Lung microvascular endothelial cell (primary cell): ENCODE measurements around the gene COQ8B. TPM values are rescaled to one million over a fixed set of nuclear protein-coding genes. Genes with fewer than 3 reads are reported as not detected.

ENCODE experiments used
- total RNA-seq: library from RNA; depleted of rRNA; stranded (reverse); fragments of >200 nt; gene quantifications from 2 replicates; pipeline ENCODE4 v1.2.1, GENCODE V29; 2014

Gene COQ8B
- total RNA-seq, 1 donor from 2014 or later: 12.5 TPM

Other genes with a start within 250 kb of the COQ8B start
- 0.22 TPM in 1 of 2 replicates, not detected in the other for gene SPTBN4, start 249.9 kb downstream of the COQ8B start, total RNA-seq
- 25.1 and 28.2 TPM in 2 replicates for gene SHKBP1, start 140.0 kb downstream of the COQ8B start, total RNA-seq
- 13.7 and 54.4 TPM in 2 replicates for gene LTBP4, start 115.5 kb downstream of the COQ8B start, total RNA-seq
- 4.6 and 5.9 TPM in 2 replicates for gene NUMBL, start 26.2 kb downstream of the COQ8B start, total RNA-seq
- gene ITPKC, start 226 bp upstream of the COQ8B start, total RNA-seq: 14.4 and 25.6 TPM in 2 replicates
- gene ACTMAP, start 33.6 kb upstream of the COQ8B start, total RNA-seq: 0.20 and 0.44 TPM in 2 replicates
- gene SNRPA, start 34.3 kb upstream of the COQ8B start, total RNA-seq: 21.0 and 36.0 TPM in 2 replicates
- not detected in 2 replicates for gene MIA, start 58.6 kb upstream of the COQ8B start, total RNA-seq
- 7.6 and 14.1 TPM in 2 replicates for gene RAB4B, start 61.4 kb upstream of the COQ8B start, total RNA-seq
- gene EGLN2, start 82.3 kb upstream of the COQ8B start, total RNA-seq: 85.0 and 151 TPM in 2 replicates
- not detected in 2 replicates for gene CYP2A6, start 133.6 kb upstream of the COQ8B start, total RNA-seq
- gene CYP2A7, start 165.3 kb upstream of the COQ8B start, total RNA-seq: not detected in 2 replicates